Transverse colon (tissue), 4 donors: ENCODE results near the gene XRN2. TPM values are rescaled to one million over a fixed set of nuclear protein-coding genes. Genes with fewer than 3 reads are reported as not detected.

Experiments used
- DNase-seq: peaks from one replicate; pipeline ENCODE4 v3.0.0-alpha.2; 2019
- H3K27ac ChIP-seq, 4 donors: fragments of 200-600 bp; sonication (generic); 2 replicates each; pipeline ENCODE4 v1.5.1; 2016 to 2018; ENCODE audit warnings: inconsistent platforms in 4 of 4
- H3K27me3 ChIP-seq: fragments of 200-600 bp; sonication (generic); 2 replicates; pipeline ENCODE4 v1.5.1; 2017; ENCODE audit warnings: inconsistent platforms
- H3K36me3 ChIP-seq, 4 donors: fragments of 200-600 bp; sonication (generic); 2 replicates each; pipeline ENCODE4 v1.5.1; 2017 to 2019; ENCODE audit warnings: inconsistent platforms in 4 of 4
- H3K4me1 ChIP-seq, 4 donors: fragments of 200-600 bp; sonication (generic); 2 replicates each; pipeline ENCODE4 v1.5.1; 2017 to 2020; ENCODE audit warnings: inconsistent platforms in 4 of 4
- H3K4me3 ChIP-seq, 4 donors: fragments of 200-600 bp; sonication (generic); 1 replicate in 1 of 4; 2 replicates in 3 of 4; pipeline versions ENCODE4 v1.5.1 to v1.6.1; 2017 to 2019; ENCODE audit warnings: inconsistent platforms in 4 of 4
- H3K9me3 ChIP-seq, 2 donors: fragments of 200-600 bp; sonication (generic); 2 replicates each; pipeline ENCODE4 v1.5.1; 2017 to 2019; ENCODE audit warnings: inconsistent platforms in 2 of 2
- EP300 ChIP-seq: sonication (generic); formaldehyde crosslinking; IDR thresholded peaks from one replicate; pipeline ENCODE4 v1.6.1; 2017; ENCODE audit warnings: antibody characterized with exemption, low read depth
- POLR2A ChIP-seq: fragments of 450-650 bp; IDR thresholded peaks from one replicate; pipeline ENCODE4 v1.6.1; 2016; ENCODE audit warnings: antibody characterized with exemption, mild to moderate bottlenecking, moderate library complexity
- POLR2AphosphoS5 ChIP-seq, 3 donors: sonication (generic); formaldehyde crosslinking; IDR thresholded peaks; one replicate each; pipeline ENCODE4 v1.6.1; 2016; ENCODE audit warnings: antibody characterized with exemption in 3 of 3
- WGBS, 2 donors: methylation state at CpG; one replicate each; pipeline ENCODE4 v1.1.5; 2018; ENCODE audit warnings: low coverage in 1 of 2; 5-methylcytosine and 5-hydroxymethylcytosine counted together
- in situ Hi-C, 4 donors: fragments of 200-750 bp; cut with MboI; loops; one replicate each; pipeline versions ENCODE4 v1.15.0 to v1.15.1; 2017; ENCODE audit warnings: low sequenced_read_pairs in 3 of 4, low pct_ligation_motif_present in 1 of 4, low pct_unique_long_range_greater_than_20kb in 1 of 4
- intact Hi-C: fragments of 100-400 bp; cut with DNase I; formaldehyde crosslinking; loops from one replicate; pipeline ENCODE4 v1.15.1; 2023; ENCODE audit warnings: low total_unique reads
- total RNA-seq, 4 donors: library from RNA; depleted of rRNA; stranded (reverse); fragments of >200 nt; gene quantifications; one replicate each; pipeline ENCODE4 v1.1.0, GENCODE V29; 2016
- TF ChIP-seq, protein P1 (sequence below), 5 experiments: fragments of 200-600 bp in 3 of 5; fragments of 450-650 bp in 2 of 5; sonication (generic) in 3 of 5; IDR thresholded peaks; 1 replicate in 2 of 5; 2 replicates in 3 of 5; pipeline ENCODE4 v1.5.1; 2016 to 2017; ENCODE audit warnings: antibody characterized with exemption in 5 of 5, inconsistent platforms in 3 of 5, mild to moderate bottlenecking in 2 of 5, moderate library complexity in 1 of 5

The XRN2 gene
- total RNA-seq, 4 donors from 2014 or later, result 16.1 to 46.4 (median 30.3) TPM

DNA sequence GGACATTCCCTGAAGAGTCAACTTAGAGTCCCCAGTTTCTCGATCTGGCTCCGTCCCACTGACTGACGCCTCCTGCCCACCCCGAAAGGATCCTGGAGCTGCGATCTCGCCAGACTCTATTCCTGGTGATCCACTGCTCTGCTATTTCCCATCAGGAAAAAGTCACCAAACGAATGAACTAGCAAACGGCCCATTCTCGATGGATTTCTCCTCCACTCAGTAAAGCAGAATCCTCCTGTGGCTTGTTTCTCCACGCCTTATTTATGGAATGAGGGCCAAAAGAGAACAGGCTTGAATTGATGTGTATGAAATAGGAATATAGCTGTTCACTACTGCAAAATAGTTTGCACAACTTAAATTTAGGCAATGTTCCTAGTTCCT, 88.8 kb downstream of the XRN2 start:
- H3K4me3 ChIP-seq, result no peak overlapping the region
- H3K9me3 ChIP-seq, result no peaks in the 10 kb centered on the region
- H3K36me3 ChIP-seq, result peaks cover 0 to 20% (median 0%) of the 10 kb centered on the region in 4 donors
- H3K27me3 ChIP-seq, result peaks cover 64% of the 10 kb centered on the region
- in situ Hi-C loops, result no loop called here
- TF ChIP-seq POLR2AphosphoS5 (IDR thresholded peaks at IDR 0.05) (no peak), POLR2A (no peak), EP300 (no peak)
- TF ChIP-seq, protein P1, sequence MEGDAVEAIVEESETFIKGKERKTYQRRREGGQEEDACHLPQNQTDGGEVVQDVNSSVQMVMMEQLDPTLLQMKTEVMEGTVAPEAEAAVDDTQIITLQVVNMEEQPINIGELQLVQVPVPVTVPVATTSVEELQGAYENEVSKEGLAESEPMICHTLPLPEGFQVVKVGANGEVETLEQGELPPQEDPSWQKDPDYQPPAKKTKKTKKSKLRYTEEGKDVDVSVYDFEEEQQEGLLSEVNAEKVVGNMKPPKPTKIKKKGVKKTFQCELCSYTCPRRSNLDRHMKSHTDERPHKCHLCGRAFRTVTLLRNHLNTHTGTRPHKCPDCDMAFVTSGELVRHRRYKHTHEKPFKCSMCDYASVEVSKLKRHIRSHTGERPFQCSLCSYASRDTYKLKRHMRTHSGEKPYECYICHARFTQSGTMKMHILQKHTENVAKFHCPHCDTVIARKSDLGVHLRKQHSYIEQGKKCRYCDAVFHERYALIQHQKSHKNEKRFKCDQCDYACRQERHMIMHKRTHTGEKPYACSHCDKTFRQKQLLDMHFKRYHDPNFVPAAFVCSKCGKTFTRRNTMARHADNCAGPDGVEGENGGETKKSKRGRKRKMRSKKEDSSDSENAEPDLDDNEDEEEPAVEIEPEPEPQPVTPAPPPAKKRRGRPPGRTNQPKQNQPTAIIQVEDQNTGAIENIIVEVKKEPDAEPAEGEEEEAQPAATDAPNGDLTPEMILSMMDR (IDR thresholded peaks at IDR 0.05), result no peak
- no peak overlapping the region for H3K27ac ChIP-seq
- no peak for DNase-seq
- peaks cover 0 to 16% (median 4%) of the 10 kb centered on the region in 4 donors for H3K4me1 ChIP-seq
- WGBS, 2 donors, result 43% methylated on average over 10 of the region's 10 CpGs; no CpG with 5 or more reads in 1 of the 2 donors
- intact Hi-C loops, result no loop called here

DNA sequence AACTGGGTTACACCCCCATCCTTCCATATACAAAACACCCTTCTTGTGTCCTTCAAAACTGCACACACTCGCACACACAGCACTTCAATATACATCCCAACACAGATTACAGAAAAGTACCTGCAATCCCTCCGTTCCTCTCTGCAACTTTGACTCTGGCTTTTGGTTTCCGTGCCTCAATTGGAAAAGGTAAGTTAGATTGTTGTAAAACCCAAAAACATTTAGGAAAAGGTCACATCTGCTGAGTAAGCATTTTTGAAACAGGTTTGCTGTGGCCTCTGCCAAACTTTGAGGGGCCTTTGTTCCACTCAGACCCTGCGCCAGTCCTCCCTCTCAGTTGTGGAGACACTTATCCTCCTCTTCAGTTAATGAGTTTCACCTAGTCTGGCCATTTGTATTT, 90.0 kb downstream of the XRN2 start:
- peaks cover 0 to 11% (median 0%) of the 10 kb centered on the region in 4 donors for H3K36me3 ChIP-seq
- peaks cover 76% of the 10 kb centered on the region for H3K27me3 ChIP-seq
- TF ChIP-seq EP300 (no peak), POLR2AphosphoS5 (IDR thresholded peaks at IDR 0.05) (no peak), POLR2A (no peak)
- TF ChIP-seq, protein P1 (IDR thresholded peaks at IDR 0.05), result no peak
- no peak for DNase-seq
- in situ Hi-C loops (no loop called here), intact Hi-C loops (no loop called here)
- peaks cover 0 to 16% (median 6%) of the 10 kb centered on the region in 4 donors for H3K4me1 ChIP-seq
- H3K27ac ChIP-seq, result no peak overlapping the region
- no peak overlapping the region for H3K4me3 ChIP-seq
- 53 to 66% methylated on average over 2 to 4 of the region's 4 CpGs for WGBS, 2 donors
- H3K9me3 ChIP-seq, result no peaks in the 10 kb centered on the region

DNA sequence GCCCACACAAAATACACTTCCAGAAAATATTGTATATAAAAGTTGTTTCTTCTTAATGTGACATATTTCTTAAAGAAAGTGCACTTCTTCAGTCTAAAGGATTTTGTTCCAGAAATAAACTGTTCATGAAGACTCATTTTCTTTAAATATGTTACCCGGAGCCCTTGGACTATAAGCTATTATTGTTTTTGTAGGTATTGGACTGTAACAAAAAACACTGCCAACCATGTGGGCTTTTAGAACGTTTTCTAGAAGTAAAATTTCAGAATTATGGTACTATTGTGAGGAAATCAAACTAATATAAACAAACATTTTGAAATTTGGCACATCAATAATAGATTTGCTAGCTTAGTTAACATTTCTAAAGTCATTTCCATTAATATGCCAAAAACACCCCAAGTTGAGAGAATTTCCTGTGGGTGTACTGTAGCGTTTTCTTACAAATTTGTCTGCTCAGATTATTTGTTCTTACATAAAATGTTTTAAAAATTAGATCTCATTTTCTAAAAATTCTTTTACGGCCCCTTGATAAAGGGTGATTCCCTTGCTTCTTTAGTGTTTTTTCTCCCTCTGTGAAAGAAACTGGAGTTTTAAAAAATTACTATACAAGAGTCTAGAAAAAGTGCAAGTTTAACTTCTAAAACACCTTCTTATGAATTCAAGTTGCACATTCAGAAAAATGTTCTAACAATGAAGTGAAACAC, 90.8 kb downstream of the XRN2 start:
- intact Hi-C loops (no loop called here), in situ Hi-C loops (no loop called here)
- no peaks in the 10 kb centered on the region for H3K9me3 ChIP-seq
- no peak overlapping the region for H3K4me3 ChIP-seq
- WGBS, 2 donors, result 45 to 47% methylated on average over 4 of the region's 4 CpGs
- peaks cover 0 to 11% (median 0%) of the 10 kb centered on the region in 4 donors for H3K36me3 ChIP-seq
- H3K4me1 ChIP-seq, result peaks cover 0 to 16% (median 6%) of the 10 kb centered on the region in 4 donors
- H3K27ac ChIP-seq, result no peak overlapping the region
- no peak for TF ChIP-seq POLR2A
- TF ChIP-seq EP300, result no peak
- TF ChIP-seq POLR2AphosphoS5 (IDR thresholded peaks at IDR 0.05), result no peak
- TF ChIP-seq, protein P1 (IDR thresholded peaks at IDR 0.05), result no peak
- DNase-seq, result no peak
- H3K27me3 ChIP-seq, result peaks cover 84% of the 10 kb centered on the region

DNA sequence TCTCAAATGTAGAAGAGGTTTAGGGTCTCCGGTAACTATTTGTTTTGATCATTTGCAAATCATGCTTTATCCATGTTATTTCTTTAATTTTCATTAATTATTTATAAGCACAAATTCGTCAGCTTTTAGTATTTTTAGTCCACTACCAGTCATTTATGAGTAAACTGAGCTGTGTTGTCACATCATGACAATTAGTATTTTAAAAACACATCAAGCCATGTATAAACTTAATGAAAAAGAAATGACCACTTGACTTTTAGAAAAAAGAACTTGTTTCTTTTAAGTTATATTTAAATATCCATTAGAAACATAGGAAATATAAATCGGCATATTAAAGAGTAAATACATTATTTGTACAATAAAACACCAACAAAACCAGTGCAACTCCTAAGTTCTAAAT, 91.4 kb downstream of the XRN2 start:
- DNase-seq, result no peak
- TF ChIP-seq POLR2AphosphoS5 (IDR thresholded peaks at IDR 0.05) (no peak), POLR2A (no peak), EP300 (no peak)
- TF ChIP-seq, protein P1 (IDR thresholded peaks at IDR 0.05), result no peak
- peaks cover 0 to 11% (median 0%) of the 10 kb centered on the region in 4 donors for H3K36me3 ChIP-seq
- no peak overlapping the region for H3K27ac ChIP-seq
- peaks cover 90% of the 10 kb centered on the region for H3K27me3 ChIP-seq
- H3K4me3 ChIP-seq, result no peak overlapping the region
- in situ Hi-C loops (no loop called here), intact Hi-C loops (no loop called here)
- peaks cover 0 to 16% (median 6%) of the 10 kb centered on the region in 4 donors for H3K4me1 ChIP-seq
- no peaks in the 10 kb centered on the region for H3K9me3 ChIP-seq
- WGBS, 2 donors, result 24 to 28% methylated on average over 3 of the region's 3 CpGs
